Measurements from ENCODE around the gene ELF1.
"Not testable (repeated sequence)": the region's sequence is repeated elsewhere in the genome, so short reads cannot be mapped to it uniquely, and the experiment has no call there.

ELF1 gene

DNA sequence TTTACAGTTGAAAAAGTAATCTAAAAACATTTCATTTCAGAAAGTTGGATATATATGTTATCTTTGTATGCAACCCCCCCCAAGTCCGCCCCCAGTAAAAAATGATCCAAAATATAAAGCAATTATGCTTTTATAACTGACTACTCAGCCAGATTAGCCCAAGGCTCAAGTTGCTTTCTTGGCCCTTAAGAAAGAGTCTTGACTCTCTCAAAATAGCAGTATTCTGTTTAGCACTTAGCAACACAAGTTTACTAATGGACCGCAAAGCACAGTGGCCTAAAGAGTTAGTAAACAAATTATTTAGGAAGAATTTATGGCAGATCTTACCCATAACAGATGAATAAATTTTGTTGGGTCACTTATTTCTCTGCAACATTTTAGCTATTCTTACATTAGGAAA, 86.9 kb downstream of the ELF1 start:
- Histone ChIP-seq H3K4me2 (ENCODE audit: low read length) (no peak overlapping the region), H3K27ac (ENCODE audit: low read depth, low read length, poor library complexity, severe bottlenecking) (no peak overlapping the region), H3K36me3 (ENCODE audit: insufficient read depth, low read length) (peaks cover 95% of the 10 kb centered on the region), H3K9ac (ENCODE audit: low read length) (no peak overlapping the region), H3K9me2 (ENCODE audit: low read depth, low read length) (no peaks in the 10 kb centered on the region), H3F3A (ENCODE audit: insufficient read depth, low read length) (peaks cover 12% of the 10 kb centered on the region), H2AFZ (ENCODE audit: low read length) (no peak overlapping the region), H3K27me3 (ENCODE audit: insufficient read depth, low read length) (no peaks in the 10 kb centered on the region), H3K4me1 (ENCODE audit: insufficient read depth, low read length, severe bottlenecking) (peaks cover 40% of the 10 kb centered on the region), H3K4me3 (ENCODE audit: low read depth, low read length, poor library complexity, severe bottlenecking) (no peak overlapping the region), H3K79me2 (ENCODE audit: insufficient read depth, low read length) (peaks cover 13% of the 10 kb centered on the region; the same call in 1 of the 2 replicates), H3K9me3 (ENCODE audit: low read length) (no peaks in the 10 kb centered on the region), H4K20me1 (ENCODE audit: insufficient read depth, low read length) (no peaks in the 10 kb centered on the region)
- TF ChIP-seq EZH2 (IDR thresholded peaks at IDR 0.05; ENCODE audit: borderline replicate concordance, low read length) = no peak
- TF ChIP-seq, protein P1, sequence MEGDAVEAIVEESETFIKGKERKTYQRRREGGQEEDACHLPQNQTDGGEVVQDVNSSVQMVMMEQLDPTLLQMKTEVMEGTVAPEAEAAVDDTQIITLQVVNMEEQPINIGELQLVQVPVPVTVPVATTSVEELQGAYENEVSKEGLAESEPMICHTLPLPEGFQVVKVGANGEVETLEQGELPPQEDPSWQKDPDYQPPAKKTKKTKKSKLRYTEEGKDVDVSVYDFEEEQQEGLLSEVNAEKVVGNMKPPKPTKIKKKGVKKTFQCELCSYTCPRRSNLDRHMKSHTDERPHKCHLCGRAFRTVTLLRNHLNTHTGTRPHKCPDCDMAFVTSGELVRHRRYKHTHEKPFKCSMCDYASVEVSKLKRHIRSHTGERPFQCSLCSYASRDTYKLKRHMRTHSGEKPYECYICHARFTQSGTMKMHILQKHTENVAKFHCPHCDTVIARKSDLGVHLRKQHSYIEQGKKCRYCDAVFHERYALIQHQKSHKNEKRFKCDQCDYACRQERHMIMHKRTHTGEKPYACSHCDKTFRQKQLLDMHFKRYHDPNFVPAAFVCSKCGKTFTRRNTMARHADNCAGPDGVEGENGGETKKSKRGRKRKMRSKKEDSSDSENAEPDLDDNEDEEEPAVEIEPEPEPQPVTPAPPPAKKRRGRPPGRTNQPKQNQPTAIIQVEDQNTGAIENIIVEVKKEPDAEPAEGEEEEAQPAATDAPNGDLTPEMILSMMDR (IDR thresholded peaks at IDR 0.05; ENCODE audit: low read length) = no peak

DNA sequence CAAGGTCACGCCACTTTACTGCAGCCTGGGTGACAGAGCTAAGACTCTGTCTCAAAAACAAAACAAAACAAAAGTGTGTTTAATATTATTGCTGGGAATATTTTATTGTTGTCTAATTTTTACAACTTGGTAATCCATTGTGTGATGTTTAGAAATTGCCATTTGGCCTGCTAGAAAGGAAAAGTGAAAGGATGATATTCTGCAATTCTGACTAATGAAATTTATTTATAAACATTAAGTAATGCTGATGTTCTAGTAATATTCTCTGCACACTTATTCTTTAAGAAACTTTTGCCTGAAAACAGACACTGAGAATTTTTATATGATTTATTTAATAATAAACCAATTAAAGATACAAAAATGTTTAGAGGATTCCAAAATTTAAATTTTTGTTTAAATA, 87.4 kb downstream of the ELF1 start:
- Histone ChIP-seq H4K20me1 (ENCODE audit: insufficient read depth, low read length) (no peaks in the 10 kb centered on the region), H3K9me3 (ENCODE audit: low read length) (no peaks in the 10 kb centered on the region), H3K4me2 (ENCODE audit: low read length) (no peak overlapping the region), H2AFZ (ENCODE audit: low read length) (no peak overlapping the region), H3K9ac (ENCODE audit: low read length) (no peak overlapping the region), H3K36me3 (ENCODE audit: insufficient read depth, low read length) (peaks cover 90% of the 10 kb centered on the region), H3K4me1 (ENCODE audit: insufficient read depth, low read length, severe bottlenecking) (peaks cover 37% of the 10 kb centered on the region), H3K79me2 (ENCODE audit: insufficient read depth, low read length) (peaks cover 8% of the 10 kb centered on the region; the same call in 1 of the 2 replicates), H3K27me3 (ENCODE audit: insufficient read depth, low read length) (no peaks in the 10 kb centered on the region), H3K4me3 (ENCODE audit: low read depth, low read length, poor library complexity, severe bottlenecking) (no peak overlapping the region), H3F3A (ENCODE audit: insufficient read depth, low read length) (peaks cover 12% of the 10 kb centered on the region), H3K27ac (ENCODE audit: low read depth, low read length, poor library complexity, severe bottlenecking) (no peak overlapping the region), H3K9me2 (ENCODE audit: low read depth, low read length) (no peaks in the 10 kb centered on the region)
- no peak for TF ChIP-seq EZH2 (IDR thresholded peaks at IDR 0.05; ENCODE audit: borderline replicate concordance, low read length)
- TF ChIP-seq, protein P1 (IDR thresholded peaks at IDR 0.05; ENCODE audit: low read length) = no peak

DNA sequence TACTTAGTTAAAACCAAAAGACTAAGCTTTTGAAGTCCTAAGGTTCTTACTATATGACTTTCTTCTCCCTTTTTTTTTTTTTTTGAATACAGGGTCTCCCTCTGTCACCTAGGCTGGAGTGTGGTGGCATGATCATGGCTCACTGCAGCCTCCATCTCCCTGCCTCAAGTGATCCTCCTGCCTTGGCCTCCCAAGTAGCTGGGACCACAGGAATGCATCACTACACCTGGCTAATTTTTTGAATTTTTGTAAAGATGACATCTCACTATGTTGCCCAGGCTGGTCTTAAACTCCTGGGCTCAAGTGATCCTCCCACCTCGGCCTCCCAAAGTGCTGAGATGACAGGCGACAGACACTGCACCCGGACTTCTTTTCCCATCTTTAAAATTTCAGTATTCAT, 89.2 kb downstream of the ELF1 start:
- not testable (repeated sequence) for H3K4me2 ChIP-seq (ENCODE audit: low read length); H3K9ac ChIP-seq (ENCODE audit: low read length); H3K27ac ChIP-seq (ENCODE audit: low read depth, low read length, poor library complexity, severe bottlenecking); H3K79me2 ChIP-seq (ENCODE audit: insufficient read depth, low read length); H3K27me3 ChIP-seq (ENCODE audit: insufficient read depth, low read length); H3K4me3 ChIP-seq (ENCODE audit: low read depth, low read length, poor library complexity, severe bottlenecking); H4K20me1 ChIP-seq (ENCODE audit: insufficient read depth, low read length); H3K9me3 ChIP-seq (ENCODE audit: low read length); H3K9me2 ChIP-seq (ENCODE audit: low read depth, low read length); H2AFZ ChIP-seq (ENCODE audit: low read length)
- H3K36me3 ChIP-seq (ENCODE audit: insufficient read depth, low read length) = peaks cover 73% of the 10 kb centered on the region
- H3K4me1 ChIP-seq (ENCODE audit: insufficient read depth, low read length, severe bottlenecking) = peaks cover 19% of the 10 kb centered on the region
- peaks cover 28% of the 10 kb centered on the region for H3F3A ChIP-seq (ENCODE audit: insufficient read depth, low read length)

DNA sequence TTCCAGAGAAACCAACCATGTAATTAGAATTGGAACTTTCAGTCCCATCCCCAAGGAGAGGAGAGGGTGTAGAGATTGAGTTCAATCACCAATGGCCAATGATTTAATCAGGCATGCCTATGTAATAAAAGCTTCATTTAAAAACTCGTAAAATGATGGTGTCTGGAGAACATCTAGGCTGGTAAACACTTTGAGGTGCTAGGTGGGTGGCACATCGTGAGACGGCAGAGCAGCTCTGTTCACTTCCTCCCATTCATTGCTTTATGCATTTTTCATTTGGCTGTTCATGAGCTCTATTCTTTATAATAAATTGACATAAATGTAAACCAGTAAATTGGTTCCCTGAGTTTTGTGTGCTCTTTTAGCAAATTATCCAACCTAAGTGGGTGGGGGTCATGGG, 90.1 kb downstream of the ELF1 start:
- Histone ChIP-seq H3K27me3 (ENCODE audit: insufficient read depth, low read length) (no peaks in the 10 kb centered on the region), H3K4me1 (ENCODE audit: insufficient read depth, low read length, severe bottlenecking) (peaks cover 10% of the 10 kb centered on the region), H3K9ac (ENCODE audit: low read length) (no peak overlapping the region), H3K4me3 (ENCODE audit: low read depth, low read length, poor library complexity, severe bottlenecking) (no peak overlapping the region), H3K27ac (ENCODE audit: low read depth, low read length, poor library complexity, severe bottlenecking) (no peak overlapping the region), H3F3A (ENCODE audit: insufficient read depth, low read length) (peaks cover 29% of the 10 kb centered on the region), H4K20me1 (ENCODE audit: insufficient read depth, low read length) (no peaks in the 10 kb centered on the region), H3K9me2 (ENCODE audit: low read depth, low read length) (no peaks in the 10 kb centered on the region), H3K4me2 (ENCODE audit: low read length) (no peak overlapping the region), H2AFZ (ENCODE audit: low read length) (no peak overlapping the region), H3K36me3 (ENCODE audit: insufficient read depth, low read length) (peaks cover 64% of the 10 kb centered on the region), H3K79me2 (ENCODE audit: insufficient read depth, low read length) (no peaks in the 10 kb centered on the region), H3K9me3 (ENCODE audit: low read length) (no peaks in the 10 kb centered on the region)
- TF ChIP-seq, protein P1 (IDR thresholded peaks at IDR 0.05; ENCODE audit: low read length) = no peak
- TF ChIP-seq EZH2 (IDR thresholded peaks at IDR 0.05; ENCODE audit: borderline replicate concordance, low read length) = no peak

Measured in OCI-LY1 (cell line).